Skeletal muscle tissue (tissue), 4 donors: ENCODE results near the gene ZNF585A. TPM values are rescaled to one million over a fixed set of nuclear protein-coding genes. Genes with fewer than 3 reads are reported as not detected.
"Not testable (repeated sequence)": the region's sequence is repeated elsewhere in the genome, so short reads cannot be mapped to it uniquely, and the experiment has no call there.

Experiments used
- H3K27ac ChIP-seq: one replicate; pipeline ENCODE4 v1.7.0; 2013; ENCODE audit warnings: mild to moderate bottlenecking, low read depth, low read length, inconsistent platforms
- H3K27me3 ChIP-seq, 3 donors: one replicate each; pipeline ENCODE4 v1.7.0; 2013; ENCODE audit warnings: low read length in 3 of 3; ENCODE audit not compliant: control insufficient read depth in 3 of 3, insufficient read depth in 3 of 3
- H3K36me3 ChIP-seq, 3 donors: one replicate each; pipeline ENCODE4 v1.7.0; 2013; ENCODE audit warnings: low read length in 3 of 3; ENCODE audit not compliant: control insufficient read depth in 3 of 3, insufficient read depth in 3 of 3
- H3K4me1 ChIP-seq, 3 donors: one replicate each; pipeline ENCODE4 v1.7.0; 2013; ENCODE audit warnings: low read length in 3 of 3, mild to moderate bottlenecking in 3 of 3; ENCODE audit not compliant: control insufficient read depth in 3 of 3, insufficient read depth in 3 of 3
- H3K4me3 ChIP-seq, 3 donors: one replicate each; pipeline ENCODE4 v1.7.0; 2013; ENCODE audit warnings: low read length in 3 of 3
- H3K9ac ChIP-seq, 3 donors: one replicate each; pipeline ENCODE4 v1.7.0; 2013; ENCODE audit warnings: low read length in 3 of 3, mild to moderate bottlenecking in 3 of 3, moderate library complexity in 2 of 3, low read depth in 1 of 3
- H3K9me3 ChIP-seq, 3 donors: one replicate each; pipeline ENCODE4 v1.7.0; 2013; ENCODE audit warnings: low read length in 3 of 3; ENCODE audit not compliant: control insufficient read depth in 3 of 3
- total RNA-seq: library from RNA; depleted of rRNA; stranded (reverse); fragments of >200 nt; gene quantifications from one replicate; pipeline ENCODE4 v1.2.3, GENCODE V29; 2014
- donor health status: Osteomylitis.

ZNF585A gene
- total RNA-seq, 1 donor from 2014 or later, result 3.1 TPM

- not testable (repeated sequence) for H3K27ac ChIP-seq, H3K4me1 ChIP-seq, H3K27me3 ChIP-seq, H3K9ac ChIP-seq, H3K4me3 ChIP-seq
- peaks cover 27 to 46% (median 31%) of the 10 kb centered on the region in 3 donors for H3K9me3 ChIP-seq
- H3K36me3 ChIP-seq, result peaks cover 42 to 56% (median 45%) of the 10 kb centered on the region in 3 donors
Measured at GRCh38 chr19:37186071-37186470, 13.6 kb upstream of the ZNF585A start.

- Histone ChIP-seq H3K27ac (no peak overlapping the region), H3K27me3 (no peaks in the 10 kb centered on the region), H3K9ac (no peak overlapping the region), H3K4me1 (no peaks in the 10 kb centered on the region), H3K4me3 (no peak overlapping the region), H3K9me3 (peaks cover 2 to 11% (median 6%) of the 10 kb centered on the region in 3 donors), H3K36me3 (peaks cover 28 to 76% (median 53%) of the 10 kb centered on the region in 3 donors)
Measured at GRCh38 chr19:37165635-37166034, 6.9 kb downstream of the ZNF585A start.

DNA sequence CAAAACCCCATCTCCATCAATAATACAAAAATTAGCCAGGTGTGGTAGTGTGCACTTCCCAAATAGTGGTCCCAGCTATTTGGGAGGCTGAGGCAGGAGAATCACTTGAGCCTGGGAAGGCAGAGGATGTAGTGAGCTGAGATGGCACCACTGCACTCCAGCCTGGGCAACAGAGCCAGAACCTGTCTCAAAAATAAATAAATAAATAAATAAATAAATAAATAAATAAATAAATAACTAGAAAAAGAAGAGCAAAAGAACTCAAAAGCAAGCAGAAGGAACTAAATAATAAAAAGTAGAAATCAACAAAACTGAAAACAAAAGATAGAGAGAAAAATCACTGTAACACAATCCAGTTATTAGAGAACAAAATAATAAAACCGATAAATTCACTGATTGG, 12.3 kb downstream of the ZNF585A start:
- Histone ChIP-seq H3K4me3 (no peak overlapping the region), H3K27me3 (no peaks in the 10 kb centered on the region), H3K27ac (no peak overlapping the region), H3K9me3 (peaks cover 7 to 20% (median 14%) of the 10 kb centered on the region in 3 donors), H3K9ac (no peak overlapping the region), H3K36me3 (peaks cover 35 to 60% (median 44%) of the 10 kb centered on the region in 3 donors), H3K4me1 (no peaks in the 10 kb centered on the region)

DNA sequence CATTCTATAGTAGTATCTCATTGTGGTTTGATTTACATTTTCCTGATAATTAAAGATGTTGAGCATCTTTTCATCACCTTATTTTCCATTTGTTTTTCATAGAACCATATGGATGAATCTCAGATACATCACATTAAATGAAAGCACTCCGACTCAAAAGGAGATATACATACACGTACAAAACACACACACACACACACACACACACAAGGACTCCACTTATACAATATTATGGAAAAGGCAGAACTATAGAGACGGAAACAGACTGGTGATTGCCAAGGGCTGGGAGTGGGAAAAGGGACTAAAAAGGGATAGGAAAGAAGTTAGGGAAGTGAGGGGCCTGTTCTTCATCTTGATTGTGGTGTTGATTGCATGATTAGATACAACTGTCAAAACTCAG, 24.3 kb downstream of the ZNF585A start:
- Histone ChIP-seq H3K27me3 (no peaks in the 10 kb centered on the region), H3K9ac (no peak overlapping the region), H3K36me3 (peaks cover 29 to 57% (median 38%) of the 10 kb centered on the region in 3 donors), H3K4me1 (no peaks in the 10 kb centered on the region), H3K9me3 (peaks cover 19 to 63% (median 48%) of the 10 kb centered on the region in 3 donors), H3K27ac (no peak overlapping the region), H3K4me3 (peak overlapping the region in 1 of 3 donors; percentile 17)

DNA sequence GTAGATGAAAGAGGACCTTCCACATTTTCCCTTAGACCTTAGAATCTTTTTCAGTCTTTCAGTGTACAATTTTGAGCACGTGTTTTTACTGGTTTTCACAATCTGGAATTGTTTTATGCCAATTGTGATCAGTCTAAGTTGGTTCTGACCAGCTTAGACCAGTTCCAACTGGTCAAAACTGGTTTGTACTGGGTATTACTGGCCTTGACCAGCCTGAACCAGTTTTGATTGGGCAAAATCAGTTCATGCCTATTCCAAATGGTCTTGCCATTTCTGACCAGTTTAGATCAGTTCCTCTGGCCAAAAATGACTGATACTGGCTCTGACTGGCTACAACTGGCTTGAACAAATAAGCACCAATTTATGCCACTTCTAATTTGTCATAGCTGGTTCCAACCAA, 36.4 kb downstream of the ZNF585A start:
- H3K36me3 ChIP-seq, result peaks cover under 1 to 4% (median 4%) of the 10 kb centered on the region in 3 donors
- no peaks in the 10 kb centered on the region for H3K4me1 ChIP-seq
- H3K9ac ChIP-seq, result no peak overlapping the region
- H3K27ac ChIP-seq, result no peak overlapping the region
- H3K27me3 ChIP-seq, result no peaks in the 10 kb centered on the region
- peak overlapping the region in 1 of 3 donors; percentile 38 for H3K4me3 ChIP-seq
- peaks cover 58 to 64% (median 61%) of the 10 kb centered on the region in 3 donors for H3K9me3 ChIP-seq

- H3K9ac ChIP-seq, result no peak overlapping the region
- no peaks in the 10 kb centered on the region for H3K27me3 ChIP-seq
- H3K27ac ChIP-seq, result no peak overlapping the region
- H3K9me3 ChIP-seq, result peaks cover 57 to 84% (median 69%) of the 10 kb centered on the region in 3 donors
- peak overlapping the region in 2 of 3 donors; percentile 11 to 32 for H3K4me3 ChIP-seq
- no peaks in the 10 kb centered on the region for H3K4me1 ChIP-seq
- H3K36me3 ChIP-seq, result peaks cover 35 to 38% (median 35%) of the 10 kb centered on the region in 3 donors
Measured at GRCh38 chr19:37128821-37129177, 43.7 kb downstream of the ZNF585A start.

DNA sequence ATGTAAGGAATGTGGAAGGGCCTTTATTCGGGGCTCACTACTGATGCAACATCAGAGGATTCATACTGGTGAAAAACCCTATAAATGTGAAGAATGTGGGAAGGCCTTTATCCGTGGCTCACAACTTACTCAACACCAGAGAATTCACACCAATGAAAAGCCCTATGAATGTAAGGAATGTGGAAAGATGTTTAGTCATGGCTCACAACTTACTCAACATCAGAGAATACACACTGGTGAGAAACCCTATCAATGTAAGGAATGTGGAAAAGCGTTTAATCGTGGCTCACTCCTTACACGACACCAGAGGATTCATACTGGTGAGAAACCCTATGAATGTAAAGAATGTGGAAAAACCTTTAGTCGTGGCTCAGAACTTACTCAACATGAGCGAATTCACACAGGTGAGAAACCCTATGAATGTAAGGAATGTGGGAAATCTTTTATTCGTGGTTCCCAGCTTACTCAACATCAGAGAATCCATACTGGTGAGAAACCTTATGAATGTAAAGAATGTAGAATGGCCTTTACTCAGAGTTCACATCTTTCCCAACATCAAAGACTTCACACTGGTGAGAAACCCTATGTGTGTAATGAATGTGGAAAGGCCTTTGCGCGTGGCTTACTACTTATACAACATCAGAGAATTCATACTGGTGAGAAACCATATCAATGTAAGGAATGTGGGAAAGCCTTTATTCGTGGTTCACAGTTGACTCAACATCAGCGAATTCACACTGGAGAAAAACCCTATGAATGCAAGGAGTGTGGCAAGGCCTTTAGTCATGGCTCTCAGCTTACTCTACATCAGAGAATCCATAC, 44.3 kb downstream of the ZNF585A start:
- H3K4me1 ChIP-seq, result no peaks in the 10 kb centered on the region
- peaks cover 35 to 38% (median 35%) of the 10 kb centered on the region in 3 donors for H3K36me3 ChIP-seq
- no peaks in the 10 kb centered on the region for H3K27me3 ChIP-seq
- H3K9ac ChIP-seq, result no peak overlapping the region
- peak overlapping the region; percentile 11 to 68 (median 46) for H3K4me3 ChIP-seq
- no peak overlapping the region for H3K27ac ChIP-seq
- H3K9me3 ChIP-seq, result peaks cover 52 to 80% (median 63%) of the 10 kb centered on the region in 3 donors

- not testable (repeated sequence) for H3K9ac ChIP-seq, H3K27ac ChIP-seq, H3K4me1 ChIP-seq, H3K4me3 ChIP-seq, H3K27me3 ChIP-seq, H3K36me3 ChIP-seq
- H3K9me3 ChIP-seq, result peaks cover 13 to 34% (median 22%) of the 10 kb centered on the region in 3 donors
Measured at GRCh38 chr19:37122093-37122492, 50.4 kb downstream of the ZNF585A start.

DNA sequence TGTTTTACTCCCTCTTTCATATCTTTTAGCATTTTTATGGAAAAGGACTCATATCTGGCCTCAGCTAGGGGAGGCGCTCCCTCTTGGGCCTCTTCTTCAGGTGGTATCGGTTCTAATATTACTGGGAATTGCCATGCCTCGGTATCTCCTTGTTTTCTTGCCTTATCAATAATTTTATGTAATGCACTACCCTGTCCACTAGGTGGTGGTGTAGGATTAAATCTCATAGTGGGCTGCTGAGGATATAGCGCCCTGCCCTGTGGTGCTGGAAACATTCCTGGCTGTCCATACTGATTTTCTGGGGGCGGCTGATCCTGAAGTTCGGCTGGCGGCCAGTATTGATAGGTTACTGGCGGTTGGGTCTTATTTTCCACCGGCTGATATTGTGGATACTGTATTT, 58.5 kb downstream of the ZNF585A start:
- H3K9me3 ChIP-seq, result peaks cover 25 to 46% (median 30%) of the 10 kb centered on the region in 3 donors
- no peaks in the 10 kb centered on the region for H3K27me3 ChIP-seq
- no peak overlapping the region for H3K27ac ChIP-seq
- peak overlapping the region in 2 of 3 donors; percentile 38 to 43 for H3K4me3 ChIP-seq
- H3K4me1 ChIP-seq, result no peaks in the 10 kb centered on the region
- peaks cover 37 to 55% (median 52%) of the 10 kb centered on the region in 3 donors for H3K36me3 ChIP-seq
- no peak overlapping the region for H3K9ac ChIP-seq

- not testable (repeated sequence) for H3K9ac ChIP-seq, H3K27me3 ChIP-seq, H3K27ac ChIP-seq, H3K4me1 ChIP-seq
- Histone ChIP-seq H3K36me3 (peaks cover 52 to 76% (median 72%) of the 10 kb centered on the region in 3 donors), H3K4me3 (peak overlapping the region in 1 of 3 donors; percentile 67), H3K9me3 (peaks cover 28 to 62% (median 35%) of the 10 kb centered on the region in 3 donors)
Measured at GRCh38 chr19:37111753-37112152, 60.7 kb downstream of the ZNF585A start.
